HepG2 (cell line): ENCODE results near the gene MAN1B1. TPM values are rescaled to one million over a fixed set of nuclear protein-coding genes. Genes with fewer than 3 reads are reported as not detected.
A peak's percentile ranks its signal among the peaks of the same experiment; 100 is the strongest.
"Not testable (repeated sequence)": the region's sequence is repeated elsewhere in the genome, so short reads cannot be mapped to it uniquely, and the experiment has no call there.

Experiments used
- ATAC-seq: fragments of 200-7000 bp; cut with Tn5 transposase; 3 replicates; pipeline ENCODE4 v1.9.1; 2020; ENCODE audit warnings: mild to moderate bottlenecking, moderate library complexity
- BruUV-seq: library from RNA; stranded (reverse); fragments of 400-500 nt; replicated peaks from 2 replicates; lab custom pipeline; 2021; lab: Mats Ljungman, UMichigan
- CTCF ChIA-PET: fragments of 300-600 bp; formaldehyde crosslinking; extraction: SDS; loops from one replicate; lab custom pipeline; 2021; ENCODE audit warnings: low total read pairs, inconsistent platforms, low intra/inter-chr PET ratio; lab: Yijun Ruan, JAX
- POLR2A ChIA-PET: fragments of 350-600 bp; sonication (Branson Sonifier 250); formaldehyde crosslinking; loops from one replicate; lab custom pipeline; 2020; ENCODE audit warnings: antibody characterized with exemption, inconsistent platforms; lab: Yijun Ruan, JAX
- DNase-seq: peaks from one replicate; pipeline ENCODE4 v3.0.0-alpha.2; 2015; ENCODE audit warnings: low spot score
- FAIRE-seq: peaks from 3 replicates; lab custom pipeline; 2011; peaks lifted over from hg19 to GRCh38; lab: Jason Lieb, UNC
- H2AFZ ChIP-seq: one replicate; pipeline ENCODE4 v1.6.1; 2011; ENCODE audit warnings: low read length, inconsistent platforms
- H3K27ac ChIP-seq: fragments of 300-600 bp; 3 replicates; pipeline ENCODE4 v1.8.0; 2011; ENCODE audit warnings: mixed run types, mild to moderate bottlenecking, mixed read lengths, low read length, inconsistent platforms; ENCODE audit not compliant: insufficient read depth; ENCODE audit errors: extremely low read length
- H3K27me3 ChIP-seq, 2 experiments: fragments of 200-600 bp in 1 of 2; 2 replicates in 1 of 2; 3 replicates in 1 of 2; pipeline versions ENCODE4 v1.6.0 to v1.8.0; 2011; ENCODE audit warnings: low read length in 2 of 2, mild to moderate bottlenecking in 2 of 2, moderate library complexity in 2 of 2, inconsistent platforms in 1 of 2; ENCODE audit not compliant: insufficient read depth in 2 of 2, control insufficient read depth in 1 of 2
- H3K36me3 ChIP-seq, 2 experiments: fragments of 200-600 bp in 1 of 2; replicated peaks in 1 of 2; 2 replicates in 1 of 2; 3 replicates in 1 of 2; pipeline versions ENCODE4 v1.5.1 to v1.8.0; 2011; ENCODE audit warnings: low read length in 2 of 2, inconsistent platforms in 1 of 2; ENCODE audit not compliant: insufficient read depth in 2 of 2, control insufficient read depth in 1 of 2
- H3K4me1 ChIP-seq: 2 replicates; pipeline ENCODE4 v1.5.1; 2012; ENCODE audit warnings: low read length, inconsistent platforms; ENCODE audit not compliant: insufficient read depth
- H3K4me2 ChIP-seq: 2 replicates; pipeline ENCODE4 v1.6.0; 2011; ENCODE audit warnings: low read depth, low read length, inconsistent platforms
- H3K4me3 ChIP-seq, 3 experiments: fragments of 200-600 bp in 1 of 3; sonication (generic), shearing (Covaris generic) in 1 of 3; replicated peaks in 1 of 3; 2 replicates each; pipeline ENCODE4 v1.5.1; 2011 to 2016; ENCODE audit warnings: low read length in 3 of 3, inconsistent platforms in 2 of 3, low read depth in 2 of 3, mild to moderate bottlenecking in 2 of 3, control low read depth in 1 of 3, mixed read lengths in 1 of 3; ENCODE audit not compliant: insufficient read depth in 1 of 3
- H3K79me2 ChIP-seq: one replicate; pipeline ENCODE4 v1.6.1; 2011; ENCODE audit warnings: low read length, inconsistent platforms; ENCODE audit not compliant: insufficient read depth
- H3K9ac ChIP-seq: 2 replicates; pipeline ENCODE4 v1.6.0; 2011; ENCODE audit warnings: mild to moderate bottlenecking, low read depth, low read length, inconsistent platforms; ENCODE audit not compliant: insufficient read depth
- H3K9me3 ChIP-seq: 2 replicates; pipeline ENCODE4 v1.5.1; 2012; ENCODE audit warnings: mild to moderate bottlenecking, low read length
- H4K20me1 ChIP-seq: 2 replicates; pipeline ENCODE4 v1.6.0; 2011; ENCODE audit warnings: inconsistent platforms, mild to moderate bottlenecking, low read length, moderate library complexity; ENCODE audit not compliant: insufficient read depth
- RARA ChIP-seq: IDR thresholded peaks from 2 replicates; pipeline ENCODE4 v1.6.1; 2016; ENCODE audit warnings: missing genetic modification reagents, missing compliant biosample characterization
- ZGPAT ChIP-seq: IDR thresholded peaks from 2 replicates; pipeline ENCODE4 v1.6.1; 2016; ENCODE audit warnings: mild to moderate bottlenecking
- WGBS: methylation state at CpG from one replicate; pipeline ENCODE4 v1.1.6; 2017; ENCODE audit warnings: low lambda C conversion rate; 5-methylcytosine and 5-hydroxymethylcytosine counted together
- in situ Hi-C: cut with HindIII; loops from 2 replicates; pipeline ENCODE4 v1.10.0; 2017; ENCODE audit warnings: low pct_unique_long_range_greater_than_20kb; ENCODE audit not compliant: extremely low pct_ligation_motif_present
- intact Hi-C: fragments of 100-400 bp; cut with micrococcal nuclease; formaldehyde crosslinking; loops from one replicate; pipeline ENCODE4 v1.10.0; 2022; ENCODE audit not compliant: unreplicated experiment
- polyA plus RNA-seq, 8 experiments: library from polyadenylated mRNA; depleted of rRNA in 3 of 8; stranded (reverse) in 7 of 8; unstranded in 1 of 8; fragments of >200 nt; fragmentation: Illumina TruSeq in 4 of 8; extraction: Trizol in 4 of 8; gene quantifications; 2 replicates each; pipeline versions ENCODE4 v1.2.1 to v1.2.3, GENCODE V29; 2011 to 2016; ENCODE audit warnings: low read depth in 4 of 8, missing spikeins in 1 of 8, mixed read lengths in 1 of 8; ENCODE audit not compliant: insufficient read depth in 1 of 8
- total RNA-seq, 5 experiments: library from RNA; depleted of rRNA; stranded (reverse); fragments of >200 nt; fragmentation: Illumina TruSeq; extraction: Trizol; gene quantifications; 2 replicates each; pipeline ENCODE4 v1.2.3, GENCODE V29; 2016; ENCODE audit warnings: low read depth in 1 of 5

The MAN1B1 gene
- total and polyA plus RNA-seq, 2 of the 13 experiments (the other 11 are each of a cell fraction or from before 2014, with no cell fraction given), result 48.9 to 59.5 TPM

- 32% methylated on average over 17 of the region's 25 CpGs for WGBS
- intact Hi-C loops, result loop anchor here (2.0 kb wide), 1 partner anchor 105 kb away; the partner anchor contains the start of gene RNF224
- Histone ChIP-seq H3K4me2 (peak overlapping the region; percentile 72), H3K4me1 (peaks cover 32% of the 10 kb centered on the region)
- H3K9me3 ChIP-seq, H3K9ac ChIP-seq: not testable (repeated sequence)
- FAIRE-seq, result peak; percentile 15
- BruUV-seq, result TSS peak; percentile 30
- 0 out of 2 replicates have a peak, but pooled peaks have one; percentile 0 for TF ChIP-seq ZGPAT
- TF ChIP-seq RARA (CRISPR knock-in tag), result 0 out of 2 replicates have a peak, but pooled peaks have one; percentile 18
- TF ChIP-seq, all 625 proteins: peak for 2; not testable (repeated sequence) for 623
- DNase-seq, H3K36me3 ChIP-seq, H2AFZ ChIP-seq, H3K27me3 ChIP-seq, H4K20me1 ChIP-seq, H3K27ac ChIP-seq, in situ Hi-C loops, H3K79me2 ChIP-seq: not testable (repeated sequence)
- peak overlapping the region; percentile 19 to 43 (median 34); a peak in 4 of 6 replicates for H3K4me3 ChIP-seq
- ChIA-PET POLR2A (interaction anchor here (0.7 kb wide), 1 partner anchor 8 kb away, joined by 4 read pairs; no protein-coding TSS in a partner anchor), CTCF (interaction anchor here (1.5 kb wide), 1 partner anchor 114 kb away, joined by 3 read pairs; no protein-coding TSS in a partner anchor)
- ATAC-seq, result peak; percentile 48; the same call in 2 of the 3 replicates
These were observed 35.4 kb downstream of the MAN1B1 start for GRCh38 chr9:137121927-137122795.

- H4K20me1 ChIP-seq, POLR2A ChIA-PET, H3K4me2 ChIP-seq, DNase-seq, H3K9me3 ChIP-seq, H3K9ac ChIP-seq, in situ Hi-C loops, H3K27ac ChIP-seq, H3K4me3 ChIP-seq, H3K79me2 ChIP-seq, ATAC-seq, BruUV-seq, H3K27me3 ChIP-seq, intact Hi-C loops, FAIRE-seq, H2AFZ ChIP-seq, H3K36me3 ChIP-seq: not testable (repeated sequence)
- WGBS, result 96% methylated on average over 16 of the region's 16 CpGs
- H3K4me1 ChIP-seq, result peaks cover 29% of the 10 kb centered on the region
- CTCF ChIA-PET, result interaction anchor here (1.5 kb wide), 1 partner anchor 113 kb away, joined by 3 read pairs; no protein-coding TSS in a partner anchor
These were observed 36.1 kb downstream of the MAN1B1 start for GRCh38 chr9:137122796-137123467.
